Right ventricle myocardium superior (tissue), 1 donor: ENCODE results near the gene ARHGAP18. TPM values are rescaled to one million over a fixed set of nuclear protein-coding genes. Genes with fewer than 3 reads are reported as not detected.
A peak's percentile ranks its signal among the peaks of the same experiment; 100 is the strongest.

Source experiments
- ATAC-seq: fragments of 200-7000 bp; cut with Tn5 transposase; one replicate; pipeline ENCODE4 v1.9.1; 2020; ENCODE audit warnings: mild to moderate bottlenecking; ENCODE audit not compliant: poor library complexity
- DNase-seq: peaks from one replicate; pipeline ENCODE4 v3.0.0-alpha.2; 2020
- intact Hi-C: fragments of 100-400 bp; cut with DNase I; formaldehyde crosslinking; loops from one replicate; pipeline ENCODE4 v1.11.2; 2022
- long read RNA-seq: library from polyadenylated mRNA; unstranded; transcript quantifications from one replicate; pipeline ENCODE4 v2.0.0, GENCODE V29; 2021
- total RNA-seq: library from RNA; stranded (reverse); fragmentation: NEBNext Ultra II Directional; extraction: Animal tissue kit (Norgen Biotek cat#: 25700); gene quantifications from one replicate; pipeline ENCODE4 v1.2.1, GENCODE V29; 2021
- donor health status: DM: no; HTN: yes; CAD: no; lungs with severe emphysema.

The ARHGAP18 gene, protein sequence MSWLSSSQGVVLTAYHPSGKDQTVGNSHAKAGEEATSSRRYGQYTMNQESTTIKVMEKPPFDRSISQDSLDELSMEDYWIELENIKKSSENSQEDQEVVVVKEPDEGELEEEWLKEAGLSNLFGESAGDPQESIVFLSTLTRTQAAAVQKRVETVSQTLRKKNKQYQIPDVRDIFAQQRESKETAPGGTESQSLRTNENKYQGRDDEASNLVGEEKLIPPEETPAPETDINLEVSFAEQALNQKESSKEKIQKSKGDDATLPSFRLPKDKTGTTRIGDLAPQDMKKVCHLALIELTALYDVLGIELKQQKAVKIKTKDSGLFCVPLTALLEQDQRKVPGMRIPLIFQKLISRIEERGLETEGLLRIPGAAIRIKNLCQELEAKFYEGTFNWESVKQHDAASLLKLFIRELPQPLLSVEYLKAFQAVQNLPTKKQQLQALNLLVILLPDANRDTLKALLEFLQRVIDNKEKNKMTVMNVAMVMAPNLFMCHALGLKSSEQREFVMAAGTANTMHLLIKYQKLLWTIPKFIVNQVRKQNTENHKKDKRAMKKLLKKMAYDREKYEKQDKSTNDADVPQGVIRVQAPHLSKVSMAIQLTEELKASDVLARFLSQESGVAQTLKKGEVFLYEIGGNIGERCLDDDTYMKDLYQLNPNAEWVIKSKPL
- 7.9 TPM for total RNA-seq
- long read RNA-seq, full-length matches to known transcripts, result 11 of 16 reads
- long read RNA-seq, partial matches to known transcripts, result 0 of 16 reads
- long read RNA-seq, other reads (novel, unspliced or antisense), result 5 of 16 reads

DNA sequence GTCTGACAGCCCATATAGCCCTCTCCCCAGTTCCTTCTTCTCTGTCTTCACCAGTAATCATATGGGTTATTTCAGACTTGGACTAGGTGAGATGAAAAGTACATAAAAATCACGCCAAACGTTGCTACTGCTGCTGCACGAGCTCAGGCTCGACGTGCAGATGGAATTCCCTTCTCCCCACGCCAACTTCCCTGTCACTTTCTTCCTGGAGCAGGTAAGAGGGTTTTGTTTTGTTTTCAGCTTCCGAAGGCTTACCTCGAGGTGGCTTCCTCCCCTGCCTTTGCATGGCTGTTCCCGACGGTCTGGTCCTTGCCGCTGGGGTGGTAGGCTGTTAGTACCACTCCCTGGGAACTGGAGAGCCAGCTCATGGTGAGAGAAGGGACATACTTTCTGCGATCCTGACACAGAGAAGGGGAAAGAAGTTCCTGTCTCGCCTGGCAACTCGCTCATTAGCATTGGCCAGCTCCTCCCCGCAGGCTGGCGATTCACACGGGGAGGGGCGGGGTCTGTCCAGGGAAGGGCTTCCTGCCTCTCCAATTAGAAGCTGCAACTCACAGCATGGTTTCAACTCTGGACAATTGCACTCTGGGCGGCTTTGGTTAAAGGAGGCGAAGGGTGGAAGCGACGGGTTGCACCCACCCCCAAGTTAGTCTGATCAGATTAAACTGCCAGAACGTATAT, at the start of gene ARHGAP18:
Gene ARHGAP18, minus strand, starts transcription at position 409 of the 681 bp plus-strand sequence. Its CDS starts 41 bp downstream, at position 368.
- intact Hi-C loops, result no loop called here
- DNase-seq (peak; percentile 93), ATAC-seq (peak; percentile 98)

DNA sequence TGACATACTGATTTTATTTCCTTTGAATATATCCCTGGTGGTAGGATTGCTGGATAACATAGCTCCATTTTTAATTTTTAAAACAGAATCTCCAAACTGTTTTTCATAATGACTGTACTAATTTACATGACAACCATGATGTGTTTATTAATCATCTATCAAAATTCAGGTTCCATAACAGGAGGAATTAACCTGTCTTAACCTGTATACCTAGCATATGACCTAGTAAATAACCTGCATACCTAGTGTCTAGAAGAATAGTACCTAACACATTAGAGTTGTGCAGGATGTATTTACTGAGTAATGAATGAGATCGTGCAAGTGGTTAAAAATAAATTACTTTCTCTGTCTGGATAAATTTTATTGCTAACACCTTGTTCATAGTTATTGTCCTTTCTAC, 45.8 kb upstream of the ARHGAP18 start:
- DNase-seq (no peak), ATAC-seq (no peak)
- intact Hi-C loops, result no loop called here

DNA sequence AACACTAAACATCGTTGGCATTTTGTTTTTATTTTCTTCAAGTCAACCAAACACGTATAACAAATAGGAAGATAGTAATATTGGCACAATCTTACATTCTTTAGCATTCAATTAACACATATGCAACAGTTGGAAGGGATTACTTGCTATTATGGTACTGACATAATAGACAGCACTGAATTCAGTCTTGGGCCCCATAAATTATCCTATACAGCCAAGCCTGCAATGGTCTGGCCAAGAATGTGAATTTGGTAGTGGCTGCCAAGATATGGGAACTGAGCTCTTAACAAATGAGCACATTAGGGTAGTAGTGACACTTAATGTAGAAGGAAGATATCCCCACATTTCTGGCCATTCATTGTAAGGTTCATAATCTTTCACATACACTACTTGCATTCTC, 44.8 kb upstream of the ARHGAP18 start:
- no peak for DNase-seq
- intact Hi-C loops, result no loop called here
- no peak for ATAC-seq

DNA sequence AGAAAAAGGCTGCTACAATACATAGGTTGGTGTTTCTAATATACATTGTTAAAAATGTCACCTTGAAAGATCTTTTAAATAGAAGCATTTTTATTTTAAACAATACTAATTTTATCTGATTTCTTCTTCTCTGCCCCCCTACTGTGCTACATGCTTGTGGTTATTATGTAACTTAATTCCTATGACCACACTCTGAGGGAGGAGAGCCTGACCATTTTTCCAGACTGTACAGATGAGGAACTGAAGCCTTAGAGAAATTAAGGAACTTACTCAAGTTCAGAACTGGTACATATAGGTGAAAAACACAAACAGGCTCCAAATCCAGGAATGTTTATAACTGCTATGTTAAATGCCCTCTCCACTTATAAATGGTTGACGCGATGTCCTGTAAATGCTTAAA, 43.4 kb upstream of the ARHGAP18 start:
- intact Hi-C loops, result no loop called here
- no peak for DNase-seq
- no peak for ATAC-seq

DNA sequence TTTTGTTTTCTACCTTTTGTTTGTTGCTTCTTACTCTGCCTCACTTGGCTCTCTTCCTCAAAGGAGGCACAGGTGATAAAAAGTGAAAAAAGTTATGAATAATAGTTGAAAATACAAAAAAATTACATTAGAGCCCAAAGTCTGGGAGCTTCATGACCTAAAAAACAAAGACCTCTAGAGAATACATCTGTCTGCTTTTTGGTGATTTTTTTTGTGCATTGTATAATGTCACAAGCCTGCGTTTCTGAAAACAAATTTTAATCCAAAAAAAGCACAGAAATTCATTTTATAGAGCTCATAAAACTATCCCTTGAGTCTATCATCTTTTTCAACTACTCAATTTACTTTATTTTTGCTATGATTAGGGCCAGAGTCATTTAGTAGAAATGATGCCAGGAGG, 41.4 kb upstream of the ARHGAP18 start:
- no peak for DNase-seq
- no peak for ATAC-seq
- intact Hi-C loops, result loop anchor here (2.0 kb wide), 1 partner anchor 153 kb away; no protein-coding TSS in a partner anchor

DNA sequence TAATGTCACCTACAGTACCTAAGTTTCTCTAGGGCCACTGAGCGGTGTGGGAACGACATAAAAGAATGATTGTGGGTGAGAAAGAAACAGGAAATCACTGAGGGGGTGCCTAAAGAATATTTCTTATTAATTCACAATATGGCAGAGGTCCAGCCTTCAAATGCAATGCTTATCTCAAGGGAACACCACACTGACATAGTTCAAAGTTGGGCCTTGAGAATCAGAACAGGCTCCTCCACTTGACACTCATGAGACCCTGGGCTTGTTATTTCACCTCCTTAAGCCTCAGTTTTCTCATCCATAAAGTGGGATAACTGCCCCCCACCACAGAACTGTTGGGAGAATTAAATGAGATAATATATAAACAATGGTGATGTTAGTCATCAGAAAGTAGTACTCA, 40.4 kb upstream of the ARHGAP18 start:
- intact Hi-C loops, result loop anchor here (2.0 kb wide), 1 partner anchor 152 kb away; no protein-coding TSS in a partner anchor
- no peak for DNase-seq
- peak; percentile 32 for ATAC-seq

DNA sequence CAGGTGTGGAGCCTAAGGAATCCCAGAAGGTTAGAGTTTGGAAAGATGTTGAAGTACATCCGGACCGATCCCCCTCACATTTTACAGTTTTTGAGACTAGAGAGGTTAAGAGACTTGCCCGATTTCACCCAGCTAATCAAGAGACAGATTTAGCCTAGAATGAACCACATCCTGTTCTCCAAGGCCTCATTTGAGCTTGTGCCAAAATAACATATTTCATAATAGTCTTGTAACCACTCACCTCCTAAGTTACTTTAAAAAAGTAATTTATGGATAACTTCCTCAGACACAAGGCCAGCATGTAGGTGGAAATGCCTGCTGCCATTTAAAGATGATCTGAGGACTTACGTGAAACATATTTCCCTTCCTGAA, 39.8 kb upstream of the ARHGAP18 start:
- DNase-seq, result no peak
- ATAC-seq, result peak; percentile 75
- intact Hi-C loops, result loop anchor here (2.0 kb wide), 1 partner anchor 151 kb away; no protein-coding TSS in a partner anchor

DNA sequence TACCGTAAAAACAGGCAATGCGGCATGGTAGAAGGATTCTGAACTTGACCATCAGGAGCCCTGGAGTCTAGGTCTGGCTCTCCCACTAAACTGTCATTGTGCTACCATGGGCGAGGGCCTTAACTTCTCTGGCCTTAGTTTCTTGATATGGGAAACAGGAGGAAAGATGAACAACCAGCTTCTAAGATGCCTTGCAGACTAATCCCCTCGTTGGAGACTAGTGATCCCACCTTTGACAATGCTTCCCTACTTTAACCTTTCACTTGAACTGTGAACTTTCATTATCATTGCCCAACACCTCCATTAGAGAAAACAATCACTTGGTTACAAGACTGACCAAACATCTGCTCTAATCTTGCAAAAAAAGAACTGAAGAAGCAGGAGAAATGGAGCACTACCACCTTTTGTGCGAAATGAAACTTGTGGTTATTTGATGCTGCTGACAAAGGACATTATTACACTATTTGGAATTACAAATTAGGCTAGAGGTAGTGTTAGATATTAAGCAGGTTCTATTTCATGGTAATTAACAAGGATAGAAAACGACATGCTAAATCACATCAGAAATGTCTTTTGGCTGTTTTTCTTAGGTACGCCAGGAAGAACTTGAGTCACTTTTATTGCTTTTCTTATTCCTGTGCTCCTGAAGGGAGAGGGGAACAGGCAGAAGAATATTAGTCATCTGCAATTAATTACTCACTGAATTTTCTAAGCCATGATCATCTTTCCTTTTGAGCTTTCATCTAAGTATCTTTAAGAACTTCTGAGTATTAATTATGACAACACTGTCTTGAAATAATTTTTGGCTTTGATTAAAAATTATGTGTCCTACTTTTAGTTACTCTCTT, 39.1 kb upstream of the ARHGAP18 start:
- DNase-seq, result no peak
- intact Hi-C loops, result no loop called here
- ATAC-seq, result no peak

DNA sequence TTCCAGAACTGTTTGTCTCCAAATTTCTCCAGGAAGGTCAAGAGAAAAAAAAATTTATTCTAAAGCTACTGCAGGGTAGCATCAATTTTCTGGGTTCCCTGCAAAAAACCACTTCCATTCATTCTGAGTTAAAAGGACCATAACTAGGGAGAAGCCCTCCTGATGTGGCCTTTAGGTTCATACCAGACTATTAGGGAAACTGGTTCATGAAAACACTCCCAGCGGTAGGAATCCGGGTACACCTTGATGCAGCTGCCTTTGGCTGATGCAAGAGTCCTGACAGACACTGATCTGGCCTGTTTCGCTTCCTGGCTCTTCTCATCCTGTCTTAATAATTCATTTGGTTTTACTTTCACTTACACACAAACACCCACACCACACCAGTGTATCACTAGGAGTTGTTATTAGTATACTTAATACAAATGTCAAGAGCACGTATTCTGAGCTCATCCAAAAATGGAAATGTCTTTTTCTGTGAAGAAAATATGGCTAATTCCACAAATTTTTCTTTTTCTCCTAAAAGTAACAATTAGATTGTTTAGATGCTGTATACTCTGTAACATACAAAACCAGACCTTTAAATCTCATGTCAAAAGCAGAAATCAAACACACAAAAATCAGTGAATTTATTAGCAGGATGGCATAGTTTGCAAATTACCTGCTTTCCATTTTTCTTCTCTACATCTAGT, 38.4 kb upstream of the ARHGAP18 start:
- intact Hi-C loops, result no loop called here
- peak; percentile 50 for ATAC-seq
- no peak for DNase-seq

DNA sequence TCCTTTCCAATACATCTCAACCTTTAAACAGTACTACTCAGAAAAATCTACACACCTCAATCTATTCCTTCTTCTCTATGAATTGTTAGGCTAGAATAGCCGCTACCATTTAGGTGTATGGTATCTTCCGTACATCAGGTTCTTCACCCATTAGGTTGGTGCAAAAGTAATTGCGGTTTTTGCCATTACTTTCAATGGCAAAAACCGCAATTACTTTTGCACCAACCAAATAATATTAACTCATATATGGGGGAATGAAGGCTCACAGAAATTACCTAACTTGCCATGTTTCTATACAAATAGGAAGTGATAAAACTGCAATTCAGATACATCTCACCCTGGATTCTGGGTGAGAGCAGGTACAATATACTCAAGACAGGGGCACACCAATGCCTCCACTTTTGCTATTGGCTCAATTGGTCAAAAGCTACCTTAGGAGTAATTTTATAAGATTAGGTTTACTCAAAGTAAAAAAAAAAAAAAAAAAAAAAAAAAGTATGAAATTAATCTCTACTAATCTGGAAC, 37.7 kb upstream of the ARHGAP18 start:
- ATAC-seq (no peak), DNase-seq (no peak)
- intact Hi-C loops, result no loop called here

DNA sequence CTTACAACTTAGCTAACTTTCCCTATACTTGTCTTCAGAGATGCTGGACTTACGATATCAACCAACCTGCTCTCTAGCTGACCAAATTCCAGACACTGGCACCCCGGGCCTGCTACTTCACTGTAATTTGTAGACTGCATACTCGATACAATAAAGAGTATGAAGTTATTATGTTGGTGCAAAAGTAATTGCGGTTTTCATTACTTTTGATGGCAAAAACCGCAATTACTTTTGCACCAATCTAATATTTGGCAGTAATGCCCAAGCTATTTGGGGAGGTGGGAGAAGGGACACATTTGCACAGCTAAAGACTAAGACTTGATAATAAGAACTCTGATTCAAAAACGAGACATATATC, 34.9 kb upstream of the ARHGAP18 start:
- no peak for ATAC-seq
- intact Hi-C loops, result no loop called here
- no peak for DNase-seq

DNA sequence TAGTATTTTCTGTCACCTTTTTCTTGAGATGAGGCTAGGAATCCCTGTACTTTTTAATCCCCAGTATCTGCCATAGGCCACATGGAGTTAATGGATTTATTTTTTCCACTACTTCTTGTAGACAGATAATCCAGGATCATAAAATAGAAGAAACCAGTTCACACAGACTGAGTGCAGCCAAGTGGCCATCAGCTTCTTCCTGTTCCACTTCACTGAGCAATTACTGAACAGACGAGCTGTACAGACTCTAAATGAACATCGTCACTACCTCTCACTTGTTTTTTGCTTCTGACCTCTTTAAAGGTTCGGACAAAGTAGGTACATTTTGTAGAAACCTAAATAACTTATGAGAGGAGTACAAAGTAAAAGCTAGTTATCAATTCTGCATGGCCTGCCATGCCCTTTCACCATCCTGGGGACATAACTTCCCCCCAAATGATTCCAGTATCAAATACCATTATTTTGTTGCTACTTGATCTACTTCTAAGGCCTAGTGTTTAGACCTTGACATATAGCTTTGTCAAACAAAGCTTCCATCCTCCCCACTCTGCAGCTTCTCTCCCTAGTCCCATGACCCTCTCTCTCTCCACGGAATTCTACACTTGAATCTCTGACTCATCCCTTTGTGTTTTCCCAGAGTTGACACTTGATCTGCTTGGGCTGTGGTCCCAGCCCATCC, 34.4 kb upstream of the ARHGAP18 start:
- ATAC-seq, result no peak
- DNase-seq, result no peak

DNA sequence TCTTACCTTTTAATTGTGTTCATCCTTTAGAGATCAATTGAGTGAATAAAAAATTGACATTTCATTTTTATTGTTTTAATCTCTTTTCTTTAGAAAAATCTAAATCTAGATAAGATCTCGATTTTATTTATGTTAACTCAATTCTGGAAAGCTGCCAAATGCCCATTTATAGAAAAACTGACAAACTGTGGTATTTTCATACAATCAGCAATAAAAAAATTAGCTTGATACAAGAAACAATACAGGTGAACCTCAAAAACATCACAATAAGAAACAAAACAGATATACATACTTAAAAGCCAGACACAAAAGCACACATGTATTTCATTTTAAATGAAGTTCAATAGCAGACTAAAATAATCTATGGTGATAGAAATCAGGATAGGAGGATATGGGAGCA, 30.0 kb upstream of the ARHGAP18 start:
- DNase-seq (no peak), ATAC-seq (no peak)
- intact Hi-C loops, result no loop called here

More for the DNA sequence above, 34.4 kb upstream of the ARHGAP18 start:
- intact Hi-C loops, result no loop called here

DNA sequence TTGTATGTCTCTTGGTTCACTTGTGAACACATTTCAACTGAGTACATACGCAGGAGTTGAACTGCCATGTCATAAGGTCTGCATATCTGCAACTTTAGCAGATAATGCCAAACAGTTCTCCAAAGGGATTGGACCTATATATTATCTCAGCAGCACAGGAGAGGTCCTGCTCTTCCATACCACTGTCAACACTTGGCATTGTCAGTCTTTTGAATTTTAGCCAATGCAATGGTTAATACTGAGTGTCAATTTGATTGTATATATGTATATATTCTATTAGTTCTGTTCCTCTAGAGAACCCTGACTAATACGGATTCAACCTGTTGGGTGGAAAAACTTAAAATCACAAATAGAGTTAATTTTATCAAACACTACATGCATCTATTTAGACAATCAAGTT, 26.1 kb upstream of the ARHGAP18 start:
- intact Hi-C loops, result no loop called here
- DNase-seq (no peak), ATAC-seq (no peak)

DNA sequence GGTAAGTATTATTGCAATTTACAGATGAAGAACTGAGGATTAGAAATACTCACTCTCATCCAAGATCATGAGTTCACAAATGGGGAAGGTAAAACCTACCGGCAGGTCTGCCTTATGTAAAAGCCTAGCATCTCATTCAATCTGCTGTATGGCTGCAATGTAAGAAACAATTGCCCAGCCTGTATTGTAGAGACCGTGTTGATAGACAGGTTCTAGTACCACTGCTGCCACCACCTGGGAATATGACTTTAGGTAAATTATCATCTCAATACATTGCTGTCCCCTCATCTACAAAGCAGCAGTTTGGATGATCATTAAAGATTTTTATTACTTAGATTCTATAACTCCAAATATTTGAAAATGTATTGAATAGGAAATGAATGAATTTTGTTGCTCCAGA, 23.3 kb upstream of the ARHGAP18 start:
- no peak for ATAC-seq
- intact Hi-C loops, result no loop called here
- no peak for DNase-seq

DNA sequence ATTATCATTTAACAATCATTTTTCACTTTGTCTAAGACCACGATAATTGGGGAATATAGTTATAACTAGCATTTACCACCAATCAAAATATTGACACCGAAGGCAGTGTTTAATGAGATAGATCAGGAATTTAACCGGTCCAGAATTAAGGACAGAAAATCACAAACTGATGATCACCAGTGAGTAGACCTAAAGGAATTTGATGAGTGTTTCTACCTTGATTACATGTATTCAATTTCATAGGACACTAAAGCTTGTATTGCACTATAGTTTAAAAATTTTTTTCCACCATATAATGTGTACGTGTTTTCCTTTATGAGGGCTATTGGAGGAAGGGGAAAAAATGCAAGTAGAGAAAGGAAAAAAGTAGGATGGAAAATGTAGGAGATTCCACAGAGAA, 22.6 kb upstream of the ARHGAP18 start:
- intact Hi-C loops, result no loop called here
- no peak for DNase-seq
- ATAC-seq, result no peak

DNA sequence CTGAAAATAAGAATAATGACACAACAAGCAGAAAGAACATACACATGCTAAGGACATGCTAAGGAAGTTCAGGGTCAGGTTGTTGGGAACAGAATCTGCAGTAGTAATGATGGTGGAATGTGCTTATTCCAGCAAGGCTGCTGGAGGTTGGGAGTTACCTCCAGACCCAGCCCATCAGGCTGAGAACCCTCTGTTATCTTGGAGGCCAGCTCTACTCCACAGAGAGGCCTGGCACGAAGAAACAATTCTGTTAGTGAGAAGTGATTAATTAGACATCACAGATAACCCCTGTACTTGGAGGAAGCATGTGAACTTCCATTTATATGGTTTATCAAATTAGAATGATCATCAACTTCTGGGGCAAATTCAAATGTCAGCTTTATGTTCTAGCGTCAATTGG, 22.1 kb upstream of the ARHGAP18 start:
- ATAC-seq, result no peak
- intact Hi-C loops, result no loop called here

More for the DNA sequence above, 22.1 kb upstream of the ARHGAP18 start:
- DNase-seq, result no peak
